ENCODE data around the gene GAL3ST2.
A peak's percentile ranks its signal among the peaks of the same experiment; 100 is the strongest.
"Not testable (repeated sequence)": the region's sequence is repeated elsewhere in the genome, so short reads cannot be mapped to it uniquely, and the experiment has no call there.

GAL3ST2 gene

DNA sequence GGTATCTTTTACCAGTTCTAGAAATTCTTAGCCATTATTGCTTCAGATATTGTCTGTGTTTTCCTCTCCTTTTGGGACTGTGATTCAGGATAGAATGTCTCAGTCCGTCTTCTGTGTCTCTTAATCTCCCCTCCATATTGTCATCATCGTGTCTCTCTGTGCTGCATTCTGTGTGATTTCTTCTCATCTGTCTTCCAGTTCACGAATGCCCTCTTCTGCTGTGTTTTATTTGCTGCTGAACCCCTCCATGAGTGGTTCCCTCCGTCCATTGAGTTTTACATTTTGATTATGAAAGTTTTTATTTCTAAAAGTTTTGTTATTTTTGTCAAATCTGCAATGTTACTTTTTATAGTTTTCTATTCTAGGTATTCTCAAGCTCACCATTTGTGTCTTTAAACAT is 30.5 kb upstream of the GAL3ST2 start:
- no peak for DNase-seq (ENCODE audit: extremely low read depth in 1 of 2, low read depth in 1 of 2)

DNA sequence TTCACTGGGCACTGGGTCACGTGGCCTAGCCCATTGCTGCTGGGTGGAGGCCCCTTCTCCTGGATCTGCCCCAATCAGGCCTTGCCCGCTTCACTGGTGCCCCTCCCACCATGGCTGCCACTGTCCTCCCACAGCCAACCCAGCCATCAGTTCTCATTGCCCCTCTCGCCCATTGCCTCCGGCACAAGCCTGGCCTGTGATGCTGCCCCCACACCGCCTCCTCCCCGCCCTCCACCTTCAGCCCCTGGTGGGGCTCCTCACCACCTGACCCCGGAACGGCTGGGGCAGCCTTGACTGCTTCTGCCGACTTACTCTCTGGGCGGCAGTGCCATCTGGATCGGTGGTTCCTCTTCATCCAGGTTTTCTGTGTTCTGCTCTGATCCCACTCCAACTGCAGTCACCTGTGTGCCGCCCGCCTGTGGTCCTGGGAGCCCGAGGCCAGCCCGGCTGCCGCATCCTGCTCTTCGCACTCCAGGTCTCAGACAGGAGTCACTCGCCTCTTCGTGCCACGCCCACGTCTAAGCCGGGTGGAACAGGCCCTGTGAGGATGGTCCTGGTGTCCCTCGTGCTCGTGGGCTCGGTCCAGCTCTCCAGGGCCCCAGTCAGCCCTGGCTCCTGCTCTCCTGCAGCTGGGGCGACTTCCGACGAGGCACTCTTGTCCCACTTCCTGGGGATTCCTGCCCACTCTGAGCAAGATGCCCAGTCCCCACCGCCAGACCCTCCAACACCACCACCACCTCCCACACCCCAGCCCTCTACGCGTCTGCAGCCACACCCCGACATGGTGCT is 28.0 kb upstream of the GAL3ST2 start:
- no peak for DNase-seq (ENCODE audit: extremely low read depth in 1 of 2, low read depth in 1 of 2)

- DNase-seq (ENCODE audit: extremely low read depth in 1 of 2, low read depth in 1 of 2) = no peak
These were observed 26.4 kb upstream of the GAL3ST2 start for GRCh38 chr2:241750076-241750840.

DNA sequence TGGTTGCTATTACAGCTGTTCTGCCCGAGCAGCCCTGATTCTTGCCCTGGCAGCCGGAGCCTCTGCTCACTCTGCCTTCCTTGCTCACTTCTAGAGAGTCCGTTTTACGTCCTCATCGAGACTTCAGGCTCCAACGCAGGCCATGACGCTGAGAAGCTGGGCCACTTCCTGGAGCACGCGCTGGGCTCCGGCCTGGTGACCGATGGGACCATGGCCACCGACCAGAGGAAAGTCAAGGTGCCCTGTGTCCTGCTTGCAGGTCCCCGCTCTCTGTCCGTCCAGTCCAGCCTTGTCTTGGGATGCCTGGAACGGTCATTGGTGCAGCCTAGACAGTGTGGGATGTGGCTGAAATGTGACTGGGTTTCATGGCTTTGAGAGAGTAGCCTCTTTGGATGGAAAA is 25.5 kb upstream of the GAL3ST2 start:
- no peak for DNase-seq (ENCODE audit: extremely low read depth in 1 of 2, low read depth in 1 of 2)

GRCh38 chr2:241751776-241752175 is 24.8 kb upstream of the GAL3ST2 start:
- DNase-seq (ENCODE audit: extremely low read depth in 1 of 2, low read depth in 1 of 2) = no peak

GRCh38 chr2:241752253-241752652 is 24.4 kb upstream of the GAL3ST2 start:
- DNase-seq (ENCODE audit: extremely low read depth in 1 of 2, low read depth in 1 of 2) = no peak

DNA sequence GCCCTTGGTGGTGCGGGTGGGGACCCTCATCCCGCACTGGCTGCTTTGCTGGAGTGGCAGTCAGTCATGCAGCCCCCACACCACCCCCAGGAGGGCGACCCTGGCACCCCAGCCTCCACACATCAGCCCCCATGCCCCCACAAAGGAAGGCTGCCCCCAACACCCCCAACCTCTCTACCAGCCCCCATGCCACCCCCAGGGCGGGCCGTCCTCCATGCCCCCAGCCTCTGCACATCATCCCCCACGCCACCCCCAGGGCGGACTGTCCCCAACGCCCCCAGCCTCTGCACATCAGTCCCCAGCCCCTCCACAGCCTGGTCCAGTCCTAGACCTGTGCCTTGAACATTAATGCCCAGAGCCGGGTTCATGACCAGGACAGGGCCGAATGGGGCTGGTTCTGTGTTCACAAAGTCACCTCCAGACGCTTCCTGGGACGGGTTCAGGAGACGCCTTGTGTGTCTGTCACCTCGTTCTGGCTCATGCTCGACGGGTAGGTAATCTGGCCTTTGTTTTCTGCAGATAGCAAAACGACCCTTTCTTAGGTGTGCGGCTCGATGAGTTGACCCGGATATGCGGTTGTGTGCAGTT is 23.8 kb upstream of the GAL3ST2 start:
- DNase-seq (ENCODE audit: extremely low read depth in 1 of 2, low read depth in 1 of 2) = no peak

DNA sequence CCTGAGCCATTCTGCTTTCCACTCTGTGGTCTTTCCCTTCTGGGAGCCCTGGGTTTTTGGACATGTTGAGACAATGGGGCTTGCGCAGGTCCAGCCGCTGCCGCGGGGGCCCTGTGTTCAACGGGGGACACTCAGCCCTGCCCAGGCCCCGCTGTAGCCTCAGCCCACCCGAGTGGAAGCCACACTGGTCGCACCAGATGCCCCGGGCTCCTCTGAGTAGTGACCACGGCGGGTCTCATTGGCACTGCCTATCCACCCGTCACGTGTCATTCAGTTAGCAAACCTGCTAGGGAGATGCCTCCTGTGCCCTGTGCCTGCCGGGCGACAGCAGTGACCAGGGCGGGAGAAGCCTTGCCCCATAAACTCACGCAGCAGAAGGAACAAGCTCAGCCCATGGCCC is 23.1 kb upstream of the GAL3ST2 start:
- DNase-seq (ENCODE audit: extremely low read depth in 1 of 2, low read depth in 1 of 2) = no peak

DNA sequence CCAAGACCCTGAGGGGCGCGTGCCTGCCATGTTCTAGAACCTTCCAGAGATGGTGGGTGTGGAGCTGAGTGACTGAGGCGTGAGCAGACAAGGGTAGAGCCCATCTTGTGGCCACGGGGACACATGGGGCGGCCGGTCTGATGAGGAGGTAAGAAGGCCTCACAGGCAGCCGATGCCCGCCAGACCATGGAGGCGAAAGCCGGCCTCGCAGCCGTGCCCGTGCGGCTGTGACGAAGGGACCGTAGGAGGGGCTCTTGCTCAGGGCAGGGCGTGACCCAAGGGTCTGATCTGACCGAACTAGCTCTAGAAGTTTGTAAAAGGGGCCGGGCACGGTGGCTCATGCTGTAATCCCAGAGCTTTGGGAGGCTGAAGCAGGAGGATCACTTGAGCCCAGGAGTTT is 22.6 kb upstream of the GAL3ST2 start:
- no peak for DNase-seq (ENCODE audit: extremely low read depth in 1 of 2, low read depth in 1 of 2)

GRCh38 chr2:241755166-241755565 is 21.5 kb upstream of the GAL3ST2 start:
- no peak for DNase-seq (ENCODE audit: extremely low read depth in 1 of 2, low read depth in 1 of 2)

- no peak for DNase-seq (ENCODE audit: extremely low read depth in 1 of 2, low read depth in 1 of 2)
These were observed 20.8 kb upstream of the GAL3ST2 start for GRCh38 chr2:241755777-241756176.

DNA sequence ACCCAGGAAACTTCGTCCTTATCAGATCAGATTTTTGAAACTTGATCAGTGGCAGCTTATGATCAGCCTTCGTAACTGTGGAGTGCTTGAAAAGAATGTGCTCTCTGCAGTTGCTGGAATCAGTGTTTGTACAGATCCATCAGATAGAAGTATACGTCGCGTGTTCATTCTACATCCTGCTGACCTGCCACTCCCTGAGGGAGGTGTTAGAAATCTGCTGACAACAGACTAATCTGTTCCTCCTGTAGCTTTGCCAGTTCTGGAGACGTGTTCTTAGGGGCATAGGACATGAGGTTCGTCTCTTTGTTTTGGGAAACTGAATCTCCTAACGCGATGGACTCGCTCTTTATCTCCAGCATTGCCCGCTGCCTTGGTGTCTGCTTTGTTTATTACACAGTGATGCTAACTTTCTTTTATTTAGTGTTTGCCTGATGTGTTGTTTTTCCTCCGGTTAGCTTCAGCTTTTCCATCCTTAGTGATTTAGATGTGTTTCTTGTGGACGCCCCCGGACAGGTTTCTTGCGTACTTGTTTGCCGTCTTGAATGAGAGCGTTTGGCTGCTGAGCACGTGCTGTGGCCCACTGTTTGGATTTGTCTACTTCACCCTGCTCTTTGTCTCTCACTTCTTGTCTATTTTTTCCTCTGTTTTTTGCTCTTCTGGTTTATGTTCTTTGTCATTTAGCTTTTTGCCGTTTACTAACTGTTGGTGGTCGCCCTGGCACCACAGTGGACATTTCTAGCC is 17.4 kb upstream of the GAL3ST2 start:
- no peak for DNase-seq (ENCODE audit: extremely low read depth in 1 of 2, low read depth in 1 of 2)

DNA sequence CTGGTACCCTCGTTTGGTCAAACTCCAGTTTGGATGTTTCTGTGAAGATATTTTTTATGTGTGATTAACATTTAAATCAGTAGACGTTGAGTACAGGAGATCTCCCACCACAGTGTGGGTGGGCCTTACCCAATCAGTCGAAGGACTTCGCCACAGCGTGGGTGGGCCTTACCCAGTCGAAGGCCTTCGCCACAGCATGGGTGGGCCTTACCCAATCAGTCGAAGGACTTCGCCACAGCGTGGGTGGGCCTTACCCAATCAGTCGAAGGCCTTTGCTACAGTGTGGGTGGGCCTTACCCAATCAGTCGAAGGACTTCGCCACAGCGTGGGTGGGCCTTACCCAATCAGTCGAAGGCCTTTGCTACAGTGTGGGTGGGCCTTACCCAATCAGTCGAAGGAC is 16.7 kb upstream of the GAL3ST2 start:
- DNase-seq (ENCODE audit: extremely low read depth in 1 of 2, low read depth in 1 of 2) = not testable (repeated sequence)

DNA sequence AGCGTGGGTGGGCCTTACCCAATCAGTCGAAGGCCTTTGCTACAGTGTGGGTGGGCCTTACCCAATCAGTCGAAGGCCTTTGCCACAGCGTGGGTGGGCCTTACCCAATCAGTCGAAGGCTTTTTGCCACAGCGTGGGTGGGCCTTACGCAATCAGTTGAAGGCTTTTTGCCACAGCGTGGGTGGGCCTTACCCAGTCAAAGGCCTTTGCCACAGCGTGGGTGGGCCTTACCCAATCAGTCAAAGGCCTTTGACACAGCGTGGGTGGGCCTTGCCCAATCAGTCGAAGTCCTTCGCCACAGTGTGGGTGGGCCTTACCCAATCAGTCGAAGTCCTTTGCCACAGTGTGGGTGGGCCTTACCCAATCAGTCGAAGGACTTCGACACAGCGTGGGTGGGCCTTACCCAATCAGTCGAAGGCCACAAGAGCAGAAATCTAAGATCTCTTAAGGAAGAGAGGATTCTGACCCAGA is 16.3 kb upstream of the GAL3ST2 start:
- no peak for DNase-seq (ENCODE audit: extremely low read depth in 1 of 2, low read depth in 1 of 2)

DNA sequence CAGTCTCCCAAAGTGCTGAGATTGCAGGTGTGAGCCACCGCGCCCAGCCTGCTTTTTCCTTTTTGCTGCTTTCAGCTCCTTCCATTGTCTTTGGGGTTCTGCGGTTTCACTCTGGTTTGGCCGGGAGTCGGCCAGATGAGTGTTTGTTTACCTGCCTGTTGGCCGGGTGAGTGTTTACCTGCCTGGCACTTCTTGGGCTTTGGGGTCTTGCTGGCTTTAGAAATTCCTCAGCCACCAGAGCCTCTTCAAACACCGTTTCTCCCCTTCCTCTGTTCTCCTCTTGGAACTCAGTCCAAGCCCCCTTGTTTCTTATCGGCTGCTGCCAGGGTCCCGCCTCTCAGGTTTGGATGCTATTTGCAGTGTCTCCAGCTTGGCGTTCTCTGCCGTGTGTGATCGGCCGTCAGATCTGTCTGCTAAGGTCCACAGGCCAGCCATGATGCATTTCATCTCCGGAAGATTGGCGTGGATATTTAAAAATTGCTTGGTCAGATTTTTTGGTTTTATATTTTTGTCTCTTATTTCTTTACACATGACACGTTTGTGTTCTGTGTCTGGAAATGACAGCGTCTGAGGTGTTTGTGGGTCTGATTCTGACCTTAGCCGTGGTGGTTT is 14.2 kb upstream of the GAL3ST2 start:
- DNase-seq (ENCODE audit: extremely low read depth in 1 of 2, low read depth in 1 of 2) = peak in 1 of 2 donors; percentile 47

- peak; percentile 57 to 70 for DNase-seq (ENCODE audit: extremely low read depth in 1 of 2, low read depth in 1 of 2)
These were observed 13.7 kb upstream of the GAL3ST2 start for GRCh38 chr2:241762933-241763369.

DNA sequence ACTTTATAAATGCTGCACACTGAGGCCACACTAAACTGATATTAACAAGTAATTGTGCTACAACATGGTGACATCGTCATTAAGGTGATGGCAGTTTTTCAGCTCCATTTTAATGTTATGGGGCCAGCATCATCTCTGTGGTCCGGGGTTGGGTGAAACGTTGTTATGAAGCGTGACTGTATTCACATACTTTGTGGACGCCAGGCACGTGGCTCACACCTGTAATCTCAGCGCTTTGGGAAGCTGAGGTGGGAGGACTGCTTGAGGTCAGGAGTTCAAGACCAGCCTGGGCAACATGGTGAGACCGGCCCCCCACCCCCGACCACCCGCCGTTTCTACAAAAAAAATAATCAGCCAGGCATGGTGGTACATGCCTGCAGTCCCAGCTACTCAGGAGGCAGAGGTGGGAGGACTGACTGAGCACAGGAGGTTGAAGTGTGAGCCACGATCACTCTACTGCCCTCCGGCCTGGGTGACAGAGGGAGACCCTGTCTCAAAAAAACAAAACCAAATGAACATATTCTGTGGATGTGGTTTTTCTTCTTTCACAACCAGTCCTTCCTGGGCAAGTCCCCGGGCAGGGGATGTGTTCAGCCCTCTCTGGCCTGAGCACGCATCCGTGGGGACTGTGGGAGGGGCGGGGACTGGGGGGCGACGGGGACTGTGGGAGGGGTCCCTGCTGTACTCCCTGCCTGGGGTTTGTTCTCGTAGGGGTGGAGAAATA is 12.9 kb upstream of the GAL3ST2 start:
- DNase-seq (ENCODE audit: extremely low read depth in 1 of 2, low read depth in 1 of 2) = no peak

DNA sequence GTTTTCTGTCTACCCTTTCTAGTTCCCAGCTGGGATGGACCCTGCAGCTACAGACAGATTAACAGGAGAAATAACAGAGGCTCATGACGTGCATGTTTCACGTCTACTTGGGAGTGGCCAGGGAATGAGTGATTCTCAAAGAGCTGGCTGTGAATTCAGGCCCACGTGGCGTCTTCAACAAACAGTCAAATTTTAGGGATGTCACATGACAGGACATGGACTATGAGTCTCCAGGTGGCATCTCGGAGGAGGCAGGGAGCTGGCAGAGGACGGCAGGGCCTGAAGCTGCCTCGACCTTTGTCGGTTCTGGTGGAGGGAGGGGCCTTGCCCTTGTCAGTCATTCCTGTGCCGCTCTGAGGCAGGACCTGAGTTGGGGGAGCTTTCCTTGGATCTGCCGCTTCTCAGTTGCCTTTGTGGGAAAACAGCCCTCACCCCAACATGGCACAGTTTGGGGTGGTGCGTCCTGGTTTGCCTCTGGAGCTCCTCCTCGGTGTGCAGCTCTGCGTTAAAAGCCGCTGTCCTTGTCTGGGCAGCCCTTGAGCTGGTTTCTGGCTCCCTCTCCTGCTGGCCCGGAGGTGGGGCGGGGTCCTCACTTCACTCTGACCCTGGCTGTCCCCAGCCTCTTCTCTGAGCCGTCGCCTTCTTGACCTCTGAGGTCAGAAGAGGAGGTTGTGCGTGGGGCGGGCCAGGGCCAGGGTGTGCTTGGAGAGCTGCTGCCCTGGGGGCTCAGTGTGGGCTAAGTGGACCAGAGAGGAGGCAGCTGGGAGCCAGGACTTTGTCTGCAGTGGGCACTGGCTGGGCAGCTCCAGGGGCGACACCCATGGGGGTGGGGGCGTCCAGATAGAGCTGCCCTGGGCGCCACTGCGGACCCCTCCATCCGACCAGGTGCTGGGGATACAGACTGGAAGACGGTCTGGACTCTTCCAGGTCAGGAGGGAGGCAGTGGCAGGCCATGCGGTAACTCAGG is 12.1 kb upstream of the GAL3ST2 start:
- no peak for DNase-seq (ENCODE audit: extremely low read depth in 1 of 2, low read depth in 1 of 2)
